ENCODE results near the gene CHI3L2. TPM values are rescaled to one million over a fixed set of nuclear protein-coding genes. Genes with fewer than 3 reads are reported as not detected.
"Not testable (repeated sequence)": the region's sequence is repeated elsewhere in the genome, so short reads cannot be mapped to it uniquely, and the experiment has no call there.

Gene CHI3L2
- polyA plus RNA-seq, 2 of the 4 experiments (the other 2 are of a cell fraction): 0.23 to 0.43 TPM

DNA sequence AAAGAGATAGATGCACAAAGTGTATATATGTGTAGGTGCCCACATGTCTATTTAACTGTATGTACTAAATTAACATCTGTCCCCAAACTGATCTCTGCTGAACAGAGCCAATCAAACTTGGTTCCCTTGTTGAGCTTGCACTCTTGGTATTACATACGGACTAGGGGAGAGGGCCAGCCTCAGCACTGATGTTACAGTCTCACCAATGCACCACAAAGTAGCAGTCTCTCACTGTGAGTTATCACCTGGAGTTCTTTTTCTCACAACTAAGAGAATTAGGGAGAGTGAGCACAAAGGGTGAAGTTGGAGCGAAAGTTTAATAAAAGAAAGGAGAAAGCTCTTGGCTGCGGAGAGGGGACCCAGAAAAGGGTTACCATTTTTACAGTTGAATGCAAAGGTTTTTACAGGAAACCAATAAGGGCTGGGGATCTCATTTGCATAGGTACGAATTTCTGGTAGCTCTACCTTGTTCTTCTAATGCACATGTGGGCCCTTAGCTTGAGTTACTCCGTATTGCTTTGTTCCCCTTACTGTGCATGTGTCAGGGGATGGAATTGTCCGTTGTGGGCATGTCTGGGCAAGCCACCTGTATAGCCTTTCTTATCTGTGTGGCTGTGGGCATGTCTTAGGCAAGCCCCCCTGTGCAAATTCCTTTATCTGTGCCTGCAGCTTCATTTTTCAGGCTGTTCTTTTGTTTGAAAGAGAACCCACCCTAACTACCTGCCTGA, 13.3 kb upstream of the CHI3L2 start:
- Histone ChIP-seq H3K27ac (peak overlapping the region in 1 of 2 experiments; percentile 36; a peak in 1 of 6 replicates), H3K4me2 (no peak overlapping the region), H3K4me1 (no peaks in the 10 kb centered on the region), H3K4me3 (no peak overlapping the region), H3K9me3 (no peaks in the 10 kb centered on the region)
- ChIA-PET POLR2A (no interaction called here), CTCF (interaction anchor here (1.6 kb wide), 1 partner anchor 186 kb away, joined by 9 read pairs; no protein-coding TSS in a partner anchor)
- no peak for DNase-seq (ENCODE audit: low read depth in 1 of 2, low spot score in 1 of 2)
- TF ChIP-seq CEBPB (IDR thresholded peaks at IDR 0.05) (no peak), CBX2 (IDR thresholded peaks at IDR 0.05; ENCODE audit: borderline replicate concordance, low read depth) (no peak), JUN (IDR thresholded peaks at IDR 0.05) (no peak), ESRRA (IDR thresholded peaks at IDR 0.05; ENCODE audit: borderline replicate concordance, low read length) (no peak), ZNF302 (CRISPR knock-in tag; IDR thresholded peaks at IDR 0.05) (no peak), POLR2AphosphoS2 (conservative IDR thresholded peaks at IDR 0.05; ENCODE audit: low read length) (no peak), RFX5 (IDR thresholded peaks at IDR 0.05) (no peak), CBX8 (IDR thresholded peaks at IDR 0.05) (no peak), CHD2 (IDR thresholded peaks at IDR 0.05; ENCODE audit: low read length, partially characterized antibody) (no peak), MYC (IDR thresholded peaks at IDR 0.05; ENCODE audit: borderline replicate concordance, low read length) (no peak)
- TF ChIP-seq, protein P1, sequence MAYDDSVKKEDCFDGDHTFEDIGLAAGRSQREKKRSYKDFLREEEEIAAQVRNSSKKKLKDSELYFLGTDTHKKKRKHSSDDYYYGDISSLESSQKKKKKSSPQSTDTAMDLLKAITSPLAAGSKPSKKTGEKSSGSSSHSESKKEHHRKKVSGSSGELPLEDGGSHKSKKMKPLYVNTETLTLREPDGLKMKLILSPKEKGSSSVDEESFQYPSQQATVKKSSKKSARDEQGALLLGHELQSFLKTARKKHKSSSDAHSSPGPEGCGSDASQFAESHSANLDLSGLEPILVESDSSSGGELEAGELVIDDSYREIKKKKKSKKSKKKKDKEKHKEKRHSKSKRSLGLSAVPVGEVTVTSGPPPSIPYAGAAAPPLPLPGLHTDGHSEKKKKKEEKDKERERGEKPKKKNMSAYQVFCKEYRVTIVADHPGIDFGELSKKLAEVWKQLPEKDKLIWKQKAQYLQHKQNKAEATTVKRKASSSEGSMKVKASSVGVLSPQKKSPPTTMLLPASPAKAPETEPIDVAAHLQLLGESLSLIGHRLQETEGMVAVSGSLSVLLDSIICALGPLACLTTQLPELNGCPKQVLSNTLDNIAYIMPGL (CRISPR knock-in tag; IDR thresholded peaks at IDR 0.05; ENCODE audit: borderline replicate concordance): no peak
- 65% methylated on average over 6 of the region's 6 CpGs for WGBS (ENCODE audit: missing lambda C conversion rate)
- ATAC-seq: no peak
- no peak for FAIRE-seq

GRCh38 chr1:111214884-111215283, 12.6 kb upstream of the CHI3L2 start:
- Histone ChIP-seq H3K9me3 (no peaks in the 10 kb centered on the region), H3K4me1 (no peaks in the 10 kb centered on the region), H3K4me2 (no peak overlapping the region), H3K27ac (0 out of 6 replicates have a peak overlapping the region, but pooled peaks of 1 of the 2 experiments have one; percentile 24), H3K4me3 (no peak overlapping the region)
- WGBS (ENCODE audit: missing lambda C conversion rate): 80% methylated on average over 7 of the region's 7 CpGs
- FAIRE-seq (no peak), ATAC-seq (no peak), DNase-seq (ENCODE audit: low read depth in 1 of 2, low spot score in 1 of 2) (no peak)
- CTCF ChIA-PET: interaction anchor here (0.6 to 1.6 kb wide), 3 partner anchors 9 to 186 kb away, joined by 3 to 9 read pairs (median 3); no protein-coding TSS in a partner anchor
- TF ChIP-seq SMC3 (IDR thresholded peaks at IDR 0.05) (no peak), MYC (IDR thresholded peaks at IDR 0.05; ENCODE audit: borderline replicate concordance, low read length) (no peak), ZSCAN20 (CRISPR knock-in tag; IDR thresholded peaks at IDR 0.05) (no peak), RAD21 (conservative IDR thresholded peaks at IDR 0.05 in 1 of 2, IDR thresholded peaks at IDR 0.05 in 1 of 2) (no peak), FOSB (CRISPR knock-in tag; IDR thresholded peaks at IDR 0.05) (no peak)
- POLR2A ChIA-PET: no interaction called here

GRCh38 chr1:111215285-111215684, 12.2 kb upstream of the CHI3L2 start:
- DNase-seq (ENCODE audit: low read depth in 1 of 2, low spot score in 1 of 2); H3K4me2 ChIP-seq; H3K27ac ChIP-seq; ATAC-seq; H3K4me3 ChIP-seq; FAIRE-seq; POLR2A ChIA-PET; H3K4me1 ChIP-seq; H3K9me3 ChIP-seq: not testable (repeated sequence)
- CTCF ChIA-PET: interaction anchor here (0.6 to 1.6 kb wide), 3 partner anchors 8 to 185 kb away, joined by 3 to 9 read pairs (median 3); no protein-coding TSS in a partner anchor
- WGBS (ENCODE audit: missing lambda C conversion rate): 53% methylated on average over 2 of the region's 2 CpGs

DNA sequence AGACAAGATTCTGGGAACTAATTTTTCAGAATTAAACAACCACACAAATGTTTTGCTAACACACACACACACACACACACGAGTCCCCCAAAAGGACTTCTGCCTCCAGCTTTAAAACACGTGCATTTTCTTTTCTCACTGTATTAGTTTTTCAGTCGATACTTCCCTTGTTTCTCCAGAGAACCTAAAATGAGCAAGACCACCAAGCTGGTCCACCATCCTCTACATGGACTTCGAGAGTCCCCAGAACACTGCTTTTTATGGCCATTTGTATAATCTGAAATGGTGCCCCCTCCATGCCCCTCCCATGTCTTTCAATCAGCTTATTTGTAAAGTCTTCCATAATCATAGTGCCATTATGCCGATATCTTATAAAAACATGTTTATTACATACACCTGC, 10.8 kb upstream of the CHI3L2 start:
- no peak overlapping the region for H3K27ac ChIP-seq
- no peak overlapping the region for H3K4me3 ChIP-seq
- no peak for ATAC-seq
- POLR2A ChIA-PET: no interaction called here
- no peaks in the 10 kb centered on the region for H3K4me1 ChIP-seq
- no peak overlapping the region for H3K4me2 ChIP-seq
- TF ChIP-seq ZNF302 (CRISPR knock-in tag; IDR thresholded peaks at IDR 0.05) (no peak), EHMT2 (IDR thresholded peaks at IDR 0.05; ENCODE audit: low read depth) (no peak), FOXS1 (CRISPR knock-in tag; IDR thresholded peaks at IDR 0.05) (no peak), CEBPB (IDR thresholded peaks at IDR 0.05) (no peak), ZC3H11A (IDR thresholded peaks at IDR 0.05) (no peak), MAZ (IDR thresholded peaks at IDR 0.05; ENCODE audit: borderline replicate concordance, low read depth, low read length) (no peak), SMC3 (IDR thresholded peaks at IDR 0.05) (no peak), POLR2A (IDR thresholded peaks at IDR 0.05; ENCODE audit: low read length) (no peak), PHF8 (IDR thresholded peaks at IDR 0.05; ENCODE audit: borderline replicate concordance, low read depth) (no peak)
- TF ChIP-seq, protein P1 (CRISPR knock-in tag; IDR thresholded peaks at IDR 0.05; ENCODE audit: borderline replicate concordance): no peak
- TF ChIP-seq, protein P2, sequence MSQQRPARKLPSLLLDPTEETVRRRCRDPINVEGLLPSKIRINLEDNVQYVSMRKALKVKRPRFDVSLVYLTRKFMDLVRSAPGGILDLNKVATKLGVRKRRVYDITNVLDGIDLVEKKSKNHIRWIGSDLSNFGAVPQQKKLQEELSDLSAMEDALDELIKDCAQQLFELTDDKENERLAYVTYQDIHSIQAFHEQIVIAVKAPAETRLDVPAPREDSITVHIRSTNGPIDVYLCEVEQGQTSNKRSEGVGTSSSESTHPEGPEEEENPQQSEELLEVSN (IDR thresholded peaks at IDR 0.05; ENCODE audit: borderline replicate concordance, low read depth): no peak
- CTCF ChIA-PET: interaction anchor here (13.8 kb wide), 1 partner anchor 181 kb away, joined by 174 read pairs; no protein-coding TSS in a partner anchor
- DNase-seq (ENCODE audit: low read depth in 1 of 2, low spot score in 1 of 2): no peak
- FAIRE-seq: no peak
- H3K9me3 ChIP-seq: no peaks in the 10 kb centered on the region
- WGBS (ENCODE audit: missing lambda C conversion rate): 44% methylated on average over 5 of the region's 5 CpGs

Measured in A549 (cell line).